IPS-18a (cell line): ENCODE data around the gene KL.

Experiments
- H3K27ac ChIP-seq: one replicate; pipeline ENCODE4 v1.5.1; 2013; ENCODE audit warnings: low read length
- H3K27me3 ChIP-seq: one replicate; pipeline ENCODE4 v1.6.1; 2013; ENCODE audit warnings: mild to moderate bottlenecking, low read length; ENCODE audit not compliant: control insufficient read depth, insufficient read depth
- H3K36me3 ChIP-seq: one replicate; pipeline ENCODE4 v1.6.1; 2013; ENCODE audit warnings: low read depth, low read length; ENCODE audit not compliant: control insufficient read depth
- H3K4me1 ChIP-seq: one replicate; pipeline ENCODE4 v1.6.1; 2013; ENCODE audit warnings: low read depth, low read length; ENCODE audit not compliant: control insufficient read depth
- H3K4me3 ChIP-seq: one replicate; pipeline ENCODE4 v1.5.1; 2013; ENCODE audit warnings: low read length
- H3K9ac ChIP-seq: one replicate; pipeline ENCODE4 v1.6.1; 2013; ENCODE audit warnings: mild to moderate bottlenecking, low read length, moderate library complexity
- H3K9me3 ChIP-seq: one replicate; pipeline ENCODE4 v1.6.1; 2013; ENCODE audit warnings: low read depth, low read length; ENCODE audit not compliant: control insufficient read depth

Gene KL

DNA sequence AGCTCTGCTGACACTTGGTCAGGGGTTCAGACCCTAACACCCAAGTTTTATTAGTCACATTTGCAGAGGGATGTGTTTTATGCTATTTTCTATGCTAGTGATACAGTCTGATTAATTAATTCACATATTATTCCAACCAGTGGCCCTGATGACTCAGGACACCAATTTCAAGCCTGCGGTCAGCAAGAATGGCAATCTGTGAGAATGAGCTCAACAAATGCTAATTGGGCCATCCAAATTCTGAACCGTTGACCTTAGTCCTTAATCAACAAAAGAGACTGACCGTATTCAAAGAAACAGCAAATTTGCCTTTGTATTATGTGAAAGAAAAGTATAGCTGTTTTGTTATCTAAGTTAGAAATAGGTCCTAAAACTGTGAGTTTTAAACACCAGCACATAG lies 9.6 kb upstream of the KL start:
- Histone ChIP-seq H3K4me3 (no peak overlapping the region), H3K9me3 (peaks cover 11% of the 10 kb centered on the region), H3K9ac (no peak overlapping the region), H3K36me3 (no peaks in the 10 kb centered on the region), H3K27ac (no peak overlapping the region), H3K27me3 (no peaks in the 10 kb centered on the region), H3K4me1 (peaks cover 12% of the 10 kb centered on the region)

DNA sequence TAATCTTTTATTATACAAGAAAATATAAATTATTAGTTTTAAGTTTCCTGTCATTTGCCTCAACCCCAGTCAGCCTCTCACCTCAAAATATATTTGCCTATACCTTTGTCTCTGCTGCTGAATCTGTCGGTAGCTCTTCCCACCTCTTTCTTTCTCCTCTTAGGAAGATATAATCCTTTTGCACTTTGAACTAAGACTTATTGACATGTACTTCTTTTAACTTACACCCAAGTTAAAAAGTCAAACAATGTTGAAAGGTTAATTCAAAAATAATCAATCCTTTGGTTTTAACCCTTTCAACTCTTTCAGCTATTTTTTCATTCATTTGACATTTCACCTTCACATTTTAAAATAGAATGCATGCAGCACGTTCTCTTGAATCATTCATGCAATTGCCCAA lies 9.0 kb upstream of the KL start:
- peaks cover 12% of the 10 kb centered on the region for H3K4me1 ChIP-seq
- H3K9ac ChIP-seq: no peak overlapping the region
- no peaks in the 10 kb centered on the region for H3K36me3 ChIP-seq
- H3K9me3 ChIP-seq: peaks cover 11% of the 10 kb centered on the region
- no peak overlapping the region for H3K27ac ChIP-seq
- H3K4me3 ChIP-seq: no peak overlapping the region
- H3K27me3 ChIP-seq: no peaks in the 10 kb centered on the region

DNA sequence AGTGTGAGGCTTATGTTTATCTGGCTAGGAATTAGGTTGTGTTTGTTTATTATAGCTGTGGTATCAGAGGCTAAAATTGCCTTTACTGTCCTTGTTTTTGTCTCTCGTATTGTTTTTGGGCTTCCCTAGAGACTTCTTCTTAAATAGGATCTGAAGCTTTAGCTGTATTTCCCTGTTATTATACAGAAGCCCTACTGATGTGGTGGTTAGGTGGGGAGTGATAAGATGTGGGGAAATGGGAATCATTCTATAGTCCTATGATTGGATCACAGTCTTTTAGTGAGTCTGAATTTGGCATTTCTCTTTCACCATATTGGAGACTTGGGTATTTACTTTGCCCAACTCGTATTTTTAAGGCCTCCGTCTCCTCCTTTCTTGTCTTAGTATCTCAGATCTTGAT lies 8.3 kb upstream of the KL start:
- Histone ChIP-seq H3K36me3 (no peaks in the 10 kb centered on the region), H3K27me3 (no peaks in the 10 kb centered on the region), H3K9ac (no peak overlapping the region), H3K9me3 (peaks cover 11% of the 10 kb centered on the region), H3K4me3 (no peak overlapping the region), H3K27ac (no peak overlapping the region), H3K4me1 (peaks cover 12% of the 10 kb centered on the region)

DNA sequence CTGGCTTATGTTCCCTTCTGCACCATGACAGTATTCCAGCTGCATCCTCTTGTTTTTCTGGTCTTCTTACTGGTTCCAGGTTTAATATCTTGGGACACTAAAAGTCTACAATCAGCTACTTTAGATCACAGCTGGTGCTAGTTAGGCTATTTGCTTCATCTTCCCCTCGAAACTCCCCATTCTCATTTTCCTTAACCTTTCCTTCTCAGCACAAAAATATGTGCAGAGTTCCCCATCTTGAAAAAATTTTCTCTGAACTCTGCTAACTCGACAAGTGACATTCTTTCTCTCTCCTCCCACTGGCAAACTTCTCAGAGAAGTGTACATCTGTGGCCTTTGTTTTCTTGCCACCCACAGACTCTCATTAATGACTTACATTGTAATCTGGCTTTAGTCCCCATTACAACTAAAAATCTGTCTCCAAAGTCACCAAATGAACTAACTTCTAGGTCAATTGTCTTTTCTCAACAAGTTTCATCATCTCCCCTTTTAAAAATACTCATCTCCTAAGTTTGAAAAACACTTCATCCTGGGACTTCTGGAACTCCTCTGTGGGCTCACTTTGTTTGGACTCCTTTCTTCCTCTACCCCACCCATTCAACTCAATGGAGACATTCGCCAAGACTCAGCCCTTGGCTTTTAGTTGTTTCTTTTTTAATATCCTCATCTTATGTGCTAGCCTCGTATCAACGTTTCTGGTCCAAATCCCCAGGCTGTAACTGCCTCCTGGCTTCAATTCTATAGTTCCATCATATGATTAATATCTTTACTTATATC lies 7.1 kb upstream of the KL start:
- Histone ChIP-seq H3K9me3 (peaks cover 11% of the 10 kb centered on the region), H3K27ac (no peak overlapping the region), H3K27me3 (peaks cover 11% of the 10 kb centered on the region), H3K36me3 (no peaks in the 10 kb centered on the region), H3K9ac (no peak overlapping the region), H3K4me3 (no peak overlapping the region), H3K4me1 (peaks cover 12% of the 10 kb centered on the region)

DNA sequence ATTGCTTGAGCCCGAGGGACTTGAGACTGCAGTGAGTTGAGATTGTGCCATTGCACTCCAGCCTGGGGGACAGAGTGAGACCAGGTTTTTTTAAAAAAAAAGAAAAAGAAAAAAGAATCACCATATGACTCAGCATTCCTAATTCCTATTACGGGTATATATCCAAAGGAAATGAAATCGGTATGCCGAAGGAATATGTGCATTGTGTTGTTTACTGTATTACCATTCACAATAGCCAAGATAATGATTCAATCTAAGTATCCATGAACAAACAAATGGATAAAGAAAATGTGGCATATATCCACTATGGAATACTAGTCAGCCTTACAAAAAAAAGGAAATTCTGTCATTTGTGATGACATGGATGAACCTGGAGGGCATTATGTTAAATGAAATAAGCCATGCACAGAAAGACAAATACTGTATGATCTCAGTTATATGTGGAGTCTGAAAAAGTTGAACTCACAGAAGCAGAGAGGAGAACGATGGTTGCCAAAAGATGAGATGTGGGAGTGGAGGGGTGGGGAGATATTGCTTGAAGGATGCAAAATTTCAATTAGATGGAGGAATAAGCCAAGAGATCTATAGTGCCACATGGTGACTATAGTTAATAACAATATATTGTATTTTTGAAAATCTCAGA lies 4.3 kb upstream of the KL start:
- H3K36me3 ChIP-seq: no peaks in the 10 kb centered on the region
- H3K4me3 ChIP-seq: no peak overlapping the region
- H3K27ac ChIP-seq: no peak overlapping the region
- H3K9me3 ChIP-seq: peaks cover 11% of the 10 kb centered on the region
- no peaks in the 10 kb centered on the region for H3K4me1 ChIP-seq
- peaks cover 38% of the 10 kb centered on the region for H3K27me3 ChIP-seq
- no peak overlapping the region for H3K9ac ChIP-seq

DNA sequence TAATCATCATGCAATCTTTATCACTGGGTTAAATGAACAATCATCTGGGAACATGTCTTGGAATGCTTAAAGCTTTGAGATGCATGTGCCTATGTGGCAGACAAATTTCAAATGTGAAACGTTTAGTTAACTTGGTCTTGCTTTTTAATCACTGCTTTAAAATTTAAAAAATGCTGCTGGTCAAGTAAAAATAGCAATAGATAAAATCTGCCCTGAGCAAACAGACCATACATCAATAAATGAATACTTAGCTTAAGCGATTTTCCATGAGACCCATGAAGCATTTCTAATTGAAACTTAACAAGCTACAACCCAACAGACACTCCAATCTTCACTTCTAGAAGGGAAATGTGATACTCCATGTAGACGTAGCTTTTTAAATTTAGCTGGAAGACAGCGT lies 1.9 kb upstream of the KL start:
- peaks cover 61% of the 10 kb centered on the region for H3K27me3 ChIP-seq
- no peak overlapping the region for H3K4me3 ChIP-seq
- no peak overlapping the region for H3K9ac ChIP-seq
- no peaks in the 10 kb centered on the region for H3K4me1 ChIP-seq
- no peak overlapping the region for H3K27ac ChIP-seq
- H3K9me3 ChIP-seq: no peaks in the 10 kb centered on the region
- no peaks in the 10 kb centered on the region for H3K36me3 ChIP-seq

DNA sequence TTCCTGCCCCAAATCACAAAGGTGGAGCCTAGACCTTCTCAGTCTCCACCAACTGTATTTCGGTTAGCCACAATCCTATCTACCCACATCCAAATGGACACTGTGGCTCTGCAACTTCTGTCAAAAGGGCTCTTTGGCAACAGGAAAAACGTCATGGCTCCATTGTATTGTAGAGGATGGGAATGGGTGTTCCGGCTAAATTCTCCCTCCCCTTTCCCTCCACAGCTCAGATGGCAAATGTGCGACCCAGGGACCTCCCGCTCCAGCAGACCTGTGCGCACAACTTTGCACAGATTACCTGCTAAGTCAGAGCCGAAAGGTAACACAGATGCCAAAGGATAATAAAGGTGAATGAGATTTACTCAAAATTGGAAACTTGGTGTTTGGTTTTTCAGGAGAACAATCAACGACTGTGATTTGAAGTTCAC lies 968 bp upstream of the KL start:
- Histone ChIP-seq H3K27me3 (peaks cover 67% of the 10 kb centered on the region), H3K9me3 (no peaks in the 10 kb centered on the region), H3K27ac (no peak overlapping the region), H3K9ac (no peak overlapping the region), H3K36me3 (no peaks in the 10 kb centered on the region), H3K4me1 (no peaks in the 10 kb centered on the region), H3K4me3 (peak overlapping the region; percentile 41)

DNA sequence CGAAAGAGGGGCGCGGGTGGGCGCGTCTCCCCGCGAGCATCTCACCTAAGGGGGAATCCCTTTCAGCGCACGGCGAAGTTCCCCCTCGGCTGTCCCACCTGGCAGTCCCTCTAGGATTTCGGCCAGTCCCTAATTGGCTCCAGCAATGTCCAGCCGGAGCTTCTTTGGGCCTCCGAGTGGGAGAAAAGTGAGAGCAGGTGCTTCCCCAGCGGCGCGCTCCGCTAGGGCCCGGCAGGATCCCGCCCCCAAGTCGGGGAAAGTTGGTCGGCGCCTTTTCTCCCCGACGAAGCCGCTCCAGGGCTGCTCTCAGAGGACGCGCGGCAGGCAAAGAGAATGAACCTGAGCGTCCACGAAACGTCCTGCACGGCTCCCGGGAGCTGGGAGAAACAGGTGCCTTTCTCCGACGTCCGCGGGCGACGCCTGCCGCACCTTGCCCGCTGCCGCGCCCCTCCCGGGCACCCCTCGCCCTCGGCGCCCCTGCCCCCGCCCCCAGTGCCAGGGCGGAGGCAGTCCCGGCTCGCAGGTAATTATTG lies 366 bp upstream of the KL start:
- Histone ChIP-seq H3K27me3 (peaks cover 67% of the 10 kb centered on the region), H3K4me3 (peak overlapping the region; percentile 41), H3K9me3 (no peaks in the 10 kb centered on the region), H3K36me3 (no peaks in the 10 kb centered on the region), H3K4me1 (no peaks in the 10 kb centered on the region), H3K9ac (no peak overlapping the region), H3K27ac (no peak overlapping the region)

DNA sequence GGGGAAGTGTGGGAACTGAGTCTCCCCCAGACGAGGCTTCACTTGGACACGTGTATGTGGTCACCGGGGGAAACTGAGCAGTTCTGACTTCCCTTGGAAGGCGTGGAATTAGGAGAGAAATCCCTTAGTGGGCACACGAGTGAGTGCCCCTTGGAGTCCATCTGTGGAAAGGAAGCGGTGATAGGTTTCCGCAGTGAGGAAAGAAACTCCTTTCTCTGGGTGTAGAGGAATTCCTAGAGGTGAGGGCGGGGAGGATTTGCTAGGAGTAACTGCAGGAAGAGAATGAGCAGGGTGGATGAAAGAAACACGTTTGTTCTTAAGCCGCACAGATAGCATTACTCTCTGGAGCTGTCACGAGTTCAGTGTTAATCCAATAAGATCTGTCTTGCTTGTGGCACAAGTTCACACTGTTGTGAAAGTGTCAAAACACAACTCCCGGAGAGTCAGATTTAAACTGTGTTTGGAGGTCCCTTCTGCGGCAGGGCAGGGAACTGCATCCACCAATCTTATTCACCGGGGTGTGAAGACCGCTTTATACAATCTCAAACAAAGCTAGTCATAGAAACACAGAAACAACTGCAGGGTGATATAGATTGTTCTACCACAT lies 1.2 kb downstream of the KL start:
- H3K27ac ChIP-seq: no peak overlapping the region
- no peaks in the 10 kb centered on the region for H3K9me3 ChIP-seq
- no peaks in the 10 kb centered on the region for H3K36me3 ChIP-seq
- H3K9ac ChIP-seq: no peak overlapping the region
- H3K4me3 ChIP-seq: peak overlapping the region; percentile 51
- H3K27me3 ChIP-seq: peaks cover 67% of the 10 kb centered on the region
- H3K4me1 ChIP-seq: no peaks in the 10 kb centered on the region

DNA sequence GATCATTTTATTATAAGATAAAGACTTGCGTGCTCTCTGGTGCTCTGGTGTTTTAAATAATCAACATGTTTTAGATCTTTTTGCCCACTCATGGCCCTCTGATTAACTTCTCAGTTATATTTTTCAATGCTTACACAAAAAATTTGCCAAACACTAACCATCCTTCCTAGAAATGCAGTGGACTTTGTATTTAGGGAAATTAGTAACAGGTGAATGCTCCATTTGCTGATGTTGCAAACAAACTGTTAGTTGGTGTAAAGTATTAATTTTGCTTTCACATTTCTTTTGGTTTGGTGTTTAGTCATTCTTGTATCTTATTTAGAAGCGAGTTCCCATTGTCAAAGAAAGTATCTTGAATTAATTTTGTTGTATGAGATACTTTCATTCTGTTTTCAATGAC lies 2.7 kb downstream of the KL start:
- Histone ChIP-seq H3K36me3 (no peaks in the 10 kb centered on the region), H3K4me1 (no peaks in the 10 kb centered on the region), H3K27me3 (peaks cover 58% of the 10 kb centered on the region), H3K9ac (no peak overlapping the region), H3K4me3 (no peak overlapping the region), H3K9me3 (no peaks in the 10 kb centered on the region), H3K27ac (no peak overlapping the region)

DNA sequence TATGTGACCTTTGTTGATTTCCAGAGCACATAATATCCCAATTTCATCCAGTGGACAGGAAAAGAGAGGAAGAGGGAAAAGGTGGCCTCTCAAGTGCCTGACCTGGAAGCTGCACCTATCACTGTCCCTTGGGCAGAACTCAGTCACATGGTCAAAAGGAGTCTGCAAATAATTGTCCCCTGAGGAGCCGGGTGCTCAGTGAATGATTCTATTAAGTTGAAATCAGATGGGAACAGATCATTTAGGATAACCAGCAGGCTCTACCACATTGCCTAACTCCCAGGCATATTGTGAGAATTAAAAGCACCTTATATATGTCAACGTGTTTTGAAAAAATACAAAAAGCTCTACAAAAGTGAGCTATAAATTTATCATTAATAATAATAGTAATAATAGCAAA lies 6.8 kb downstream of the KL start:
- Histone ChIP-seq H3K36me3 (no peaks in the 10 kb centered on the region), H3K27ac (no peak overlapping the region), H3K9me3 (no peaks in the 10 kb centered on the region), H3K27me3 (peaks cover 18% of the 10 kb centered on the region), H3K4me3 (no peak overlapping the region), H3K9ac (no peak overlapping the region), H3K4me1 (peaks cover 10% of the 10 kb centered on the region)
